Suppressor macrophage treated with lipopolysaccharide for 4 hours (primary cell): Measurements from ENCODE around the gene EMP3.
"Not testable (repeated sequence)": the region's sequence is repeated elsewhere in the genome, so short reads cannot be mapped to it uniquely, and the experiment has no call there.

Experiments
- DNase-seq: peaks from one replicate; pipeline ENCODE4 v3.0.0-alpha.2; 2020

EMP3 gene

DNA sequence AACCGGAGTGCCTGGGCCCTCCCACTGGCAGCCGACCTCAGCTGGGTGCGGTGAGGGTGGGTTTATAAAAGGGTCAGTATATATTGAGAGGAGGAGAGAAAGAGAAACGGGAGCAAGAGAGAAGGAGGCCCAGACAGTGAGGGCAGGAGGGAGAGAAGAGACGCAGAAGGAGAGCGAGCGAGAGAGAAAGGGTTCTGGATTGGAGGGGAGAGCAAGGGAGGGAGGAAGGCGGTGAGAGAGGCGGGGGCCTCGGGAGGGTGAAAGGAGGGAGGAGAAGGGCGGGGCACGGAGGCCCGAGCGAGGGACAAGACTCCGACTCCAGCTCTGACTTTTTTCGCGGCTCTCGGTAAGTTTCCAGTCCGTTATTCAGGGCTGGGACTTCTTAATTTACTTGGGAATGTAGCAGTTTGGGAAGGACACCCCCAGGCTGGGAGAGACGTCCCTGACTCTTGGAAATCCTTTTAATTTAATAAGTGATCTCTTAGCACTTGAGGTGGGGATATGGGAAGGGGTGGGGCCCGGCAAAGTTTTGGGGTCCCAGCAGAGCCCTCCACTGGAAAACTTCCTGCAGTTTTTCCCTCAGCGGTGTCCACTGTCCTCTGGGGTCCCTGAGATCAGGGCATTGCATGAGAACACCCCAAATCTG lies at the start of gene EMP3:
EMP3 (plus strand) TSS at position 288 of the 646 bp plus-strand sequence. CDS start 1,293 bp downstream, outside the sequence.
- DNase-seq: peak; percentile 79

DNA sequence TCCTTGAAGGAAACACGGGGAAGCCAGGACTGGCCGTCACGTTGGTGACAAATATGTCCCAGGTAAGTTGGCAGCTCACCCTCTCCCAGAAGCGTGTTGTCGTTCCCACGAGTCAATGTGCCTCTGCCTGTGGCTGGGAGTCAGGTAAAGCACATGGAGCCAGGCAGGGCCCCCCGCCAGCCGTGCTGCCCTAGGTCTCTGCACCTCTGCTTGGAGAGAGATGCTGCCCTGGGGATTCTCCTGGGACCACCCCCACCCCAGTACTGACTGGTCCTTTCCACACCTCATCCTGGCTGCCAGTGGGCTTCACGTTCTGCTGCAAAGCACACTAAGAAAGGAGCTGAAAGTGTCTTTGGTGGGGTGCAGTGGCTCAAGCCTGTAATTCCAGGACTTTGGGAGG lies 45.6 kb upstream of the EMP3 start:
- no peak for DNase-seq

GRCh38 chr19:48283908-48284307 lies 41.4 kb upstream of the EMP3 start:
- DNase-seq: no peak

DNA sequence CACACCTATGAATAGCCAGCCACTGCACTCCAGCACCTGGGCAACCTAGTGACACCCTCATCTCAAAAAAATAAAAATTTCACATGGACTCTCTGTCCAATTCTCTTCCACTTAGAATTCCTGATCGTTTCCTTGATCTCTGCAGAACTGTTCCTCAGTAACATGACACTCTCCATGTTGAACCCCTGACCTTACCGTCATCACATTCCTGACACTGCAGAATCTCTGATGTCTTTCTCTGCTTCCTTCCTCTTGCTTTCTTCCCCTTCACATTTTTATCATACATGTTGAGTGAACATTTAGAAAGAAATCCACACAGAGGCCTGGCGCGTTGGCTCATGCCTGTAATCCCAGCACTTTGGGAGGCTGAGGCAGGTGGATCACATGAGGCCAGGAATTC lies 40.5 kb upstream of the EMP3 start:
- no peak for DNase-seq

DNA sequence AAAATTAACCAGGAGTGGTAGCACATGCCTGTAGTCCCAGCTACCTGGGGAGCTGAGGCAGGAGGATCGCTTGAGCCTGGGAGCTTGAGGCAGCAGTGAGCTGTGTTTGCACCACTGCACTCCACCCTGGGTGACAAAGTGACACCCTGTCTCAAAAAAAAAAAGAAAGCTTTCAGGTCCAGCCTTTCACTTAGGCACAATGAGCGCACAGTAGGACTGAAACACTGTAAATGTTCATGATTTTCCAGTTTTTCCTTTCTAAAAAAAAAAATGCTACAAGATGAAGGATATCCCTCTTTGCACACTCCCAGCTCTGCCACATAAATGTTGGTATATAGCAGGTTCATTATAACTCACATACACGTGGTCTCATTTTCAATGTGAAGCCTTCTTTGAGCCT lies 37.6 kb upstream of the EMP3 start:
- DNase-seq: no peak

DNA sequence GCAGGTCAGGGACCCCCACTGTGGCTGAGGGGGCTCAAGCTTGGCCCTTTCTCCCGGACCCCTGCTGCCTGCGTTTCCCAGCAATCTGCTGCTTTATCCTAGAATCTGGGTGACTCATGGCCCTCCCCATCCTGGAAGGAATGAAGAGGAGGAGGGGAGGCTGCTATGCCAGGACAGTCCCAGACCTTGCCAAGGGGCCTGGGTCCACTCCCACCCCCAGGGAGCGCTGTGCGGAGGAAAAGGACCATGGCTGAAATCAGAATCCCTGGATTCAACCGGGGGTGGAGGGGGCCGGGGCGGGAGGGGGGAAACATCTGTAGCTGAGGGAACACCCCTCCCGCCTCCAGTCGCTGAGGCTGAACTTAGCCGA lies 35.0 kb upstream of the EMP3 start:
- no peak for DNase-seq

DNA sequence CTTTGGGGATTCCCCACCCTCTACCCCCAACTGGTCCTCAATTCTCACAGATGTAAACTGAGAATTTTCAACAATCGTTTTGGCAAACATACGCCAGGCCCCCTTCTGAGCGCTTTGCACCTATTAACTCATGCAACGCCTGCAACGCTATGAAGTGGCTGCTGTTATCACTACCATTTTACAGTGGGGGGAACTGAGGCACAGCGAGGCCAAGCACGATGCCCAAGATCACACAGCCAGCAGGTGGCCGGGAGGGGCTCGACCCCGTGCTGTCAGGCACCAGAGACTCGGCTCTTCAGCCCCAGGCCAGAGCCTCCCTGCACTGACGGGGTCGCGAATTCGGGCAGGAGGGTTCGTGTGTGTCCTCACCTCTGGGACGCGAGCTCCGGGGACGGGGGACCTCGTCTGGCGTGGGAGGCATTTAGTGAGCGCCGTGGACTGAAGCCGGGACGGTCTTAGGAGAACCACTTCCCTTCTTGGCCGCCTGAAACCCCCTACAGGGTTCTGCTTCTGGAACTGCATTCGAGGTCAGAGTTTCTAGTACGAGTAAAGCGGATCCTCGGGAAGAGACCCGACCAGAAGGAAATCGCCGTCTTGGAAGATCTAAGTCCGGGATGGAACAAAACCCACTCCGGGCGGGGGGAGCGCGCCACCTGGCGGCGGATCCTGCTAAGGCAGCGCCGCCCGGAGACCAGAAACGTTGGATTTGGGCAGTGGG lies 34.4 kb upstream of the EMP3 start:
- DNase-seq: peak; percentile 72

- DNase-seq: not testable (repeated sequence)
These were observed 33.9 kb upstream of the EMP3 start for GRCh38 chr19:48291489-48291815.

DNA sequence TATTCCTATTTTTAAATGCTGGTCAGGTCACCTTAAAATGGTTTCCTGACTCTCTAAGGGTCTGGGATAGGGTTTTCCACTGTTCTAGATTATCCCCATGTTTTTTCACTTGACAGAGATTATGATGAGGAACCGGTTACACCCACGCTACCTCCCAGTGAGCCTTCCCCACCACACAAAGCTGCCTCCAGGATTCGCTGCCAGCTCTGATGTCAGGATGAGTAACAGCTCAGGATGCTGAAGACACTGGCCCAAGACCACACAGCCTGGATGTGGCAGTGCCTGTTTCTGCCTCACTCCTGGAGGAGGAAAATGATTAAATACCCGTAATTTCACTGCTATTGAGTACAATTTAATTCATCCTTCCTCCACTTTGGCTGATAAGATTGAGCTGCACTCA lies 32.6 kb upstream of the EMP3 start:
- peak; percentile 56 for DNase-seq

- no peak for DNase-seq
These were observed 29.9 kb upstream of the EMP3 start for GRCh38 chr19:48295458-48295857.

- no peak for DNase-seq
These were observed 28.2 kb upstream of the EMP3 start for GRCh38 chr19:48296963-48297734.

DNA sequence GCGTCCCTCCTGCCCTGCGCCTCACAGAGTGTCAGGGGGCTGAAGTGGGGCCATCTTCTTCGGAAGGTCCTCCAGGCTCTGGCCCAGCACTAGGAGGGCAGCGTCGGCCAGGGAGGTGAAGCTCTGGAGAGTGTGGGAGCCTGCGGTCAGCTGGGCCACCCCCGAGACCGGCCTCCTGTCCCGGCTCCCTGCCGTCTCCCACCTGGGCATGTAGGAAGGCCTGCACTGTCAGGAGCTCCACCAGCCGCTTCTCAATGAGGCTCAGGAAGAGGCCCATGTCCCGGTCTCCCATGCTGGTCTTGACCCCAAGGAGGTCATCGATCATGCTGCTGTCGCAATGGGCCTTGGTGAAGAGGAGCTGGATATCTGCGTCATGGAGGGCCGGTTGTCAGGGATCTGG lies 27.4 kb upstream of the EMP3 start:
- DNase-seq: no peak

DNA sequence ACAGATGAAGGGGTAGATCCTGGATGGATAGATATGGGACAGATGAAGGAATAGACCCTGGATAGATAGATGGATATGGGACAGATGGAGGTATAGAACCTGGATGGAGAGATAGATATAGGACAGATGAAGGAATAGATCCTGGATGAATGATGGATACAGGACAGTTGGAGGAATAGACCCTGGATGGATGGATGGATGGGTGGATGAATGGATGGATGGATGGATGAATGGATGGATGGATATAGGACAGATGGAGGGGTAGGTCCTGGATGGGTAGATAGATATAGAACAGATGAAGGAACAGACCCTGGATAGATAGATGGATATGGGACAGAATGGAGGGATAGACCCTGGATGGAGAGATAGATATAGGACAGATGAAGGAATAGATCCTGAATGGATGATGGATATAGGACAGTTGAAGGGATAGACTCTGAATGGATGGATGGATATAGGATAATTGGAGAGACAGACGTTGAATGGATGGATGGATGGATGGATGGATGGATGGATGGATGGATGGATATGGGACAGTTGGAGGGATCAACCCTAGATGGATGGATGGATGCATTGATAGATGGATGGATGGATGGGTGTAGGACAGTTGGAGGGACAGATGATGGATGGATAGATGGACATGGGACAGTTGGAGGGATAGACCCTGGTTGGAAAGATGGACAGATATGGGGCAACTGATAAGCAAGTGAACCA lies 23.3 kb upstream of the EMP3 start:
- no peak for DNase-seq

DNA sequence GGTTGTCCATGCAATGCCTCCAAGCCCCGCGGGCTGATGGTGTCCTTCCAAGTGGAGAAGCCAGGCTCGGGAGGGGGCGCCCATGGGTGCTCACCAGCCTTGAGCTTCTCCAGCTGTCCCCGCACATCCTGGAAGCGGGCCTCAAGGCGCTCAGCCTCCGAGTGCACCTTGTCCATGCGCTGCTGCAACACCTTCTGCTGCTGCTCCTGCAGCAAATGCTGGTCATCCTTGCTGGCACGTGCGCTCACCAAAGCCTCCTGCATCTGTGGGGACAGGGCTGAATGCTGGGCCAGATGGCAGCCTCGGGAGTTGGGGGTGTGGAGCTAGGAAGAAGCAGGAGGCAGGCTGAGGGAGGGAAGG lies 22.8 kb upstream of the EMP3 start:
- no peak for DNase-seq

GRCh38 chr19:48303367-48303766 lies 22.0 kb upstream of the EMP3 start:
- no peak for DNase-seq

- DNase-seq: no peak
These were observed 21.5 kb upstream of the EMP3 start for GRCh38 chr19:48303866-48304265.

DNA sequence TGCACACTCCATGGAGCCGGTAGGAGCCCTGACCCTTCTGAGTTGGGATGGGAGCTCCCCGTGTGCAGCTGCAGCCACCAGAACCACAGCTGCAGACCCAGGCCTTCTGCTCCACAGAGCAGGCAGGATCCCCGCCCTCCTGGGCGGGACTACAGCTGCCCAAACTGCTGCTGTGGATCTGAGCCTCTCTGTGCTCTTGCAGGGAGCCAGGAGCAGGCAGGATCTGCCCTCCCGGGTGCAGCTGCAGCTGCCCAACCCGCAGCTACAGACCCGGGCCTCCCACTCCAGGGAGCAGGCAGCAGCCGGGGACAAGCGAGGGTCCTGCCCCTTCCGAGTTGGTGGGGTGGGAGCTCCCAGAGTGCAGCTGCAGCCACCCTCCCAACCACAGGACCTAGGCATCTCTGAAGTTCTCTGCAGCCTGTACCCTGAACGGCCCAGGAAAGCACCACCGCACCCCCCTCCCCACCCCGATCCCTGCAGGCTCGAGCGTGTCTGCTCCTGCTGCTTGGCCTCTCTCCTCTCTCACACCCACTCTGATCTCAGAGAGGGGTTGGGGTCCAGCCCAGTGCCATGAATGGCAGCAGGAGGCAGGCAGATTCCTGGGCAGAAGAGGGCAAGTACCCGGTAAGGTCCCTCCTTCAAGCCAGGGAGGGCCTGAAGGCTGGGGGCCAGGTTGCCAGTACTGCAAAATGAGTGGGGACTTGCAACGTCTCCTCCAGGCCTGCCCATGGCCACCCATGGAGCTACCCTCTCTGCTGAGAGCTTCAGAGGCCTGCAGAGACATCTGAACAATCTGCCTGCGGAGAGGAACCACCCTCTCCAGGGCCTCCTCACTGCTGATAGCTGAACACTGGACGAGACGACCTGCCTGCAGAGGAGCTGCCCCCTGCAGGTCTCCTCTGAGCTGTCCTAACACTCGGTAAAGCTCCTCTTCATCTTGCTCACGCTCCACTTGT lies 16.4 kb upstream of the EMP3 start:
- no peak for DNase-seq

DNA sequence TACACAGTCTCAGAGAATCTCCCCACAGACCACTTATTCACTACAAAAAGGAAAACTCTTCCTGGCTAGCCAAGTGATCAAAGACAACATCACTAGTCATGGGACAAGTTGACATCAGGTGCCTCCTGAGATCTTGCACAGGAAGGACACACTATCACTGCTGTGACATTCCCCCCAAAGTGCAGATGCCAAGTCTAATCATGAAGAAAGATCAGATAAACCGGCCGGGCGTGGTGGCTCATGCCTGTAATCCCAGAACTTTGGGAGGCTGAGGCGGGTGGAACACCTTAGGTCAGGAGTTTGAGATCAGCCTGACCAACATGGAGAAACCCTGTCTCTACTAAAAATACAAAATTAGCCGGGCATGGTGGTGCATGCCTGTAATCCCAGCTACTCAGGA lies 15.6 kb upstream of the EMP3 start:
- DNase-seq: not testable (repeated sequence)

DNA sequence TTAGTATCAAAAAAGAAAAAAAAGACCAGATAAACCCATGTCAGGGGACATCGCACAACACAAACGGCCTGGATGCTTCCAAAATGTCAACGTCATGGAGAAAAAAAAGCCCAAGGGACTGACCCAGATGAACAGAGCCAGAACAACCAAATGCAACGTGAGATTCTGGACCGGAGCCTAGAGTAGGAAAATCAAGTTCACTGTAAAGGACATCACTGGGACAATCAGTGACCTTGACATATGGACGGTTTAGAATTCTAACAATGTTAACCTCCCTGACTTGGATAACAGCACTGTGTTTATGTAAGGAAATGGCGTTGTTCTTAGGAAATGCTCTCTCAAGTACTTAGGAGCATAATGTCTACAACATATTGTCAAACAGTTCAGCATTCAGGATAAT lies 15.1 kb upstream of the EMP3 start:
- DNase-seq: no peak

DNA sequence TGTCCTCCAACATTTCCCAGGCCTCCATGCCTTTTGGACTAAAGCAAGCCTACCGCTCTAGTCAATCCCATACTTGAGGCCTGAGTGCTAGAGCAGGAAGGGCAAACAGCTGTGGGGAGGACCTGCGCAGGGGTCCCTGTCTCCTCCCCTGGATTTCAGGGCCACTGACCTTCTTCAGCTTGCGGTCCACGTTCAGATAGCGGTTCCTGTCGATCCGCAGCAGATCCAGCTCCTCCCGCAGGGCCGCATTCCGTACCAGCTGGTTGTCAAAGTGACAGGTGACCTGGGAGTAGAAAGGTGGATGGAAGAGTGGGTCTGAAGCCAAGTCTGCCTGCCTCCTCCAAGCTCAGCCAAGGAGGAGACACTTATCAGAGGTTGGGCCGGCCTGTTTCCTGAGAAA lies 14.0 kb upstream of the EMP3 start:
- DNase-seq: no peak

DNA sequence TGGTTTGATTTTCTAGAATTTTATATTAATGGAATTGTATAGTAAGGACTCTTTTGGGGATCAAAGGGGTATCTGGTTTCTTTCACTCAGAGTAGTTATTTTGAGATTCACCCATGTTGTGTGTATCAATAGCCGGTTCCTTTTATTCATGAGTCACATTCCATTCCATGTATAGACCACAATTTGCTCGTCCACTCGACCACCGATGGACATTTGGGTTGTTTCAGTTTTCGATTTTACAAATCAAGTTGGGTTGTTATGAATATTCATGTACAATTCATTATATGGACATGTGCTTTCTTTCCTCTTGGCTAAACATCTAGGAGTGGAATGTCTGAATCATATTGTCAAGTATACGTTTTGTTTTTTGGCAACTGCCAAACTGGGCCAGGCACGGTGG lies 9.6 kb upstream of the EMP3 start:
- no peak for DNase-seq

- DNase-seq: not testable (repeated sequence)
These were observed 7.7 kb upstream of the EMP3 start for GRCh38 chr19:48317708-48317960.
